CD4-positive, alpha-beta T cell treated with Interleukin-10 for 1 hour (primary cell): ENCODE data around the gene ARHGAP10.

Experiments
- DNase-seq: peaks from one replicate; pipeline ENCODE4 v3.0.0-alpha.2; 2020

ARHGAP10 gene

DNA sequence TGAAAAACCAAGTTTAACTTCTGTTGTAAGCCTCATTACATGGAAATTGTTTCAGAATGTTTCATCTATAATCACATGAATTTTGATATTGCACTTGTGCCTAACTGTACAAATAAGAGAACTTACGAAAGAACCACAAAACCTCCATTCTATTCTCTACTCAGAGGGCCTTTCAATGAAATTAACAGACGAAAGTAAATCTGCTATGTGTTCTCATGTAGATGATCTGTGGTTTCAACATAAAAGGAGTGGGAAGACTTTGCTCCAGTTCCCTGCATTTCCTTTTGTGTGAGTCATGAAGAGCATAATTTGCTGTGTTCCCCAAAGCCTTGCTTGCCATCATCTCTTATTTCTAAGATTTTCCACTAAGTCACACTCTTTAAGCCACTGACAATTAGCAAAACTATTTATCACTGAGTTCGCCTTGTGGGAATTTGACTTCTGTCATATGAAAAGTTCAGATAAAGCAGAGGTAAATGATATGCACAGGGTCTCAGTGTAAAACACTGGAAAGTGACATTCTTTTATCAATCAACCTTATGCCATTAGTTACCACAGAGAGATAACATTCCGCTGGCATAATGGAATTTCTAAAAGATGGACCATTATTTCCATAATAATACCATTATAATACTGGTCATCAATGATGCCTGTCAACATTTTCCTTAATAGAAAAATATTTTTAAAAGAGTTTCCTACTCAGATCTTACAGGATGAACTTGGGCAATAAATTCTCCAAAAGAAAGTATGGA, 380.5 kb downstream of the ARHGAP10 start:
- DNase-seq = no peak

DNA sequence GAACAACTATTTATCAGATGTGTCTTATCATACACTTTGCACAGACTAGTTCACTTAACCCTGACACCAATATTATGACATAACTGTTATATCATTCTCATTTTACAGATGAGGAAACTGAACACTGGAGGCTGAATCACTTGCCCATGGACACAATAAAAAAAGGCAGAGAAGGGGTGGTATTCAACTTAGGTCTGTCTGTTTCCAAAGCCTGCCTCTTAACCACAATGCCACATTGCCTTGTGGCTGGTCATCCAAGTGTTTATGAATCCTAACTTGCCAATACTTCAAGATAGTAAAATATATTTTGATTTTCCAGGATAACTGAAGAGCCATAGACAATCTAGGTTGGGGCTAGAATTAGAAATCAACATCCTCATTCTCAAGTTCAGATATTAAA, 382.5 kb downstream of the ARHGAP10 start:
- DNase-seq = no peak

DNA sequence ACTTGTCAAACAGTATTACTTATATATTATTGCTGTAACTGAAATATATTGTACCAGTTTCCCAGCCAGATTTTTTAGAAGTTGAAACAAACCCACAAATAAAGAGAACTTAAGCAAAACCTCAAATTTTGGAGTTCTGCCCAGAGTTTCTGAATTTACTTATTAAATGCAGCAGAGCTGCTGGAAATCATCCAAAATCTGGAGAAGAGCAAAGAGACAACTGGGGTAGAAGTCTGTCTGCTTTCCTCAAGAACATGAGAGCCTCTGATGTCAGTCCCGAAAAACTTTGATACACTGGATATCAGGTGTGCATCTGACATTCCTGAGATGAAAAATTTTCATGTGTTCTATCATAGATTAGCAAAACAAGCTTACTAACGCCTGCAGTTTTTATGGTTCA, 384.4 kb downstream of the ARHGAP10 start:
- no peak for DNase-seq

DNA sequence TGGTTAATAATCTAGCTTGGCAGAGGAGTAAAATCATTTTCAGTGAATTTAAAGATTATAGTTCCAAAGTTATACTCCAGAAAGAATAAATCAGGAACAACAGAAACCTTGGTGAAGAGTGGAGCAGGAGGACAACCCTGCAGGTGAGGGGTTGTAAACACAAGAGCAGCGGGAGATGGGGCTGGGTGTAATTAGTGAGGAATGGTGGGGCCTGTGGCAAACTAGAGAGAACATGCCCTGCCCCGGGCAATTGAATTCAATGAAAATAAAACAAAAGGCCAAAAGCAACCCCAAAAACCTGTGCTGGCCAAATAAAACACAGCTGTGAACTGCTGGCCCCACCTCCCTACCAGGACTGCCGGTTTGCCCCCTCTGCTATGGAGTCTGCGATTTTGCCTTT, 385.1 kb downstream of the ARHGAP10 start:
- DNase-seq = no peak

DNA sequence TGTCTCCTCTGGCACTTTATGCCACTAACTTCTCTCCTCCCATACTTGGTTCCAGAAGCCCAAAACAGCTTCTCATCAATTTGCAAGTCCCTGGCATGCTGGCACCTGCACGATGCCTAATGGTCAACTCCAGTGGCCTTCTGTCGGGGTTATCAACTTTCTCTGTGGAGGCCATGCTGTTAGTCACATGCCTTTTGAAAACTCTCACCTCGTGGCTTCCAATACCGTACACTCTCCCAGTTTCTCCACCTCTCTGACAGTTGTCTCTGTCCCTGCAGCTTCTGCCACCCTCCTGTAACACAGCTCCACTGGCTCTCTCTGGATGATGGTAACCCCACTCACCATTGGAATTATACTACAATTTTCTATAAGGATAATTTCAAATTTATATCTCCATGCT, 386.3 kb downstream of the ARHGAP10 start:
- DNase-seq = no peak

DNA sequence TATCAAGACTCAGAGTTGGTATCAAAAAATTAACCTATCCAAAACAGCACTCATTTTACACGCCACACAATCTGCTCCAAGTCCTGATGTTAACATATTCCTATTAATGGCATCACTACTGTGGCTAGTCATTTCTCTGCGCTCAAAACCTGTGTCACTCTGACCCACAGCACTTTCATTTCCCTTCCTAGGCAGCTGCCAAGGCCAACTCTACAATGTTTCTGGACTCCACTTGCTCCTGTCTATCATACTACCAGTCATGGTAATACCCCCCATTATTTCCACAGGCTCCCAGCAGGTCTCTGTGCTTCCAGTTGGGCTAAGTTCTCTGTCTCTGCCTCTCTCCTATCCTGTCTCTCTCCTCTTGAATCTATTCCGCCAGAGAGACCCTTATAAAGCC, 386.7 kb downstream of the ARHGAP10 start:
- no peak for DNase-seq

DNA sequence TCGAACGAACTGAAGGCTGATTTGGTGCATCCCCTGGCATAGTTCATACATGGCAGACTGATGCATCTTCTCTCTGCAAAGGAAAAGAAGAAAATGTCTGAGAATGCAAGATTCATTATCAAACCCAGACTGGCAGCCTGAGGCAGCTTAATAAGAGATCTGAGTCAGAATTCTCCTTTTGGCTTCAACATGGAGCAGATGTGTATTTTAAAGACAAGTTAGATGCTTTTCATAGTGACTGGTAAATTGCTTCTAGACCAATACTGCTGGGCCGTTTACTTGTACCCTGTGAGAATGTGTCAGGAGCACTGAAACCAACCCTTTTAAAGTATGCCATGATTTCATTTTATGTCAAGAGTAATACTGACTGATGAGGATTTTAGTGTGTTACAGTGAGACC, 388.3 kb downstream of the ARHGAP10 start:
- no peak for DNase-seq
